KBM-7 (cell line): Measurements from ENCODE around the gene PDAP1.
"Not testable (repeated sequence)": the region's sequence is repeated elsewhere in the genome, so short reads cannot be mapped to it uniquely, and the experiment has no call there.

Experiments
- DNase-seq: peaks from one replicate; pipeline ENCODE4 v3.0.0-alpha.2; 2015
- in situ Hi-C: fragments of 300-500 bp; cut with MboI; formaldehyde crosslinking; loops from 2 replicates; pipeline ENCODE4 v1.14.3; 2020; ENCODE audit warnings: low sequenced_read_pairs, low pct_unique_long_range_greater_than_20kb, mixed read lengths

The PDAP1 gene

GRCh38 chr7:99408379-99409191 lies at the start of gene PDAP1, which contains the start of gene BUD31:
TSS of gene PDAP1 (minus strand) at chr7:99408597. CDS start at chr7:99408548, 49 bp downstream.
TSS of gene BUD31 (plus strand) at chr7:99408969. CDS start at chr7:99411093, 2,124 bp downstream.
- in situ Hi-C loops, result no loop called here
- DNase-seq, result peak; percentile 97

- DNase-seq, result no peak
Measured at GRCh38 chr7:99457650-99458493, 49.5 kb upstream of the PDAP1 start.

GRCh38 chr7:99457050-99457649 lies 48.8 kb upstream of the PDAP1 start:
- in situ Hi-C loops, result no loop called here
- no peak for DNase-seq

More at GRCh38 chr7:99457650-99458493, 49.5 kb upstream of the PDAP1 start:
- in situ Hi-C loops, result no loop called here

GRCh38 chr7:99456288-99456687 lies 47.9 kb upstream of the PDAP1 start:
- in situ Hi-C loops, result no loop called here
- no peak for DNase-seq

- in situ Hi-C loops, result no loop called here
- no peak for DNase-seq
Measured at GRCh38 chr7:99455874-99456273, 47.5 kb upstream of the PDAP1 start.

GRCh38 chr7:99453105-99453504 lies 44.7 kb upstream of the PDAP1 start:
- DNase-seq, result no peak
- in situ Hi-C loops, result no loop called here

- in situ Hi-C loops, result no loop called here
- no peak for DNase-seq
Measured at GRCh38 chr7:99452541-99452940, 44.1 kb upstream of the PDAP1 start.

GRCh38 chr7:99451936-99452335 lies 43.5 kb upstream of the PDAP1 start:
- in situ Hi-C loops, result no loop called here
- no peak for DNase-seq

- in situ Hi-C loops, result no loop called here
- DNase-seq, result no peak
Measured at GRCh38 chr7:99449326-99449725, 40.9 kb upstream of the PDAP1 start.

GRCh38 chr7:99448855-99449254 lies 40.5 kb upstream of the PDAP1 start:
- in situ Hi-C loops, result no loop called here

GRCh38 chr7:99447943-99448342 lies 39.5 kb upstream of the PDAP1 start:
- DNase-seq, result no peak
- in situ Hi-C loops, result no loop called here

More at GRCh38 chr7:99448855-99449254, 40.5 kb upstream of the PDAP1 start:
- no peak for DNase-seq

- in situ Hi-C loops, result no loop called here
- no peak for DNase-seq
Measured at GRCh38 chr7:99446096-99446495, 37.7 kb upstream of the PDAP1 start.

GRCh38 chr7:99440195-99440594 lies 31.8 kb upstream of the PDAP1 start:
- no peak for DNase-seq
- in situ Hi-C loops, result no loop called here

- in situ Hi-C loops, result no loop called here
- DNase-seq, result peak; percentile 91
Measured at GRCh38 chr7:99438573-99439480, 30.4 kb upstream of the PDAP1 start, which contains the start of the genes CPSF4 and PTCD1. TSS of gene CPSF4 (plus strand) at chr7:99438943. CDS start at chr7:99439083, 140 bp downstream. TSS of gene PTCD1 (minus strand) at chr7:99438798. CDS start at chr7:99435242, 3,556 bp downstream.

GRCh38 chr7:99437946-99438572 lies 29.7 kb upstream of the PDAP1 start:
- in situ Hi-C loops, result no loop called here
- no peak for DNase-seq

- in situ Hi-C loops, result no loop called here
- DNase-seq, result no peak
Measured at GRCh38 chr7:99433158-99433557, 24.8 kb upstream of the PDAP1 start.

- DNase-seq, in situ Hi-C loops: not testable (repeated sequence)
Measured at GRCh38 chr7:99431756-99432540, 23.6 kb upstream of the PDAP1 start.
